ENCODE measurements around the gene KRTAP10-3.

GRCh38 chr21:44576025-44576420 is 17.4 kb upstream of the KRTAP10-3 start:
- TF ChIP-seq CTCF (IDR thresholded peaks at IDR 0.05) = no peak
- TF ChIP-seq POLR2A (IDR thresholded peaks at IDR 0.05) = no peak

Data from body of pancreas (tissue), 4 donors.